ENCODE data around the gene DUOX1.

The DUOX1 gene

GRCh38 chr15:45198337-45199135 lies 68.7 kb downstream of the DUOX1 start:
- DNase-seq = peak; percentile 81 to 94

GRCh38 chr15:45199136-45199810 lies 69.5 kb downstream of the DUOX1 start:
- no peak for DNase-seq

GRCh38 chr15:45200001-45200798 lies 70.4 kb downstream of the DUOX1 start:
- peak; percentile 85 to 94 for DNase-seq

GRCh38 chr15:45200799-45201556 lies 71.2 kb downstream of the DUOX1 start:
- peak; percentile 62 to 81 for DNase-seq

- DNase-seq = no peak
These were observed 71.7 kb downstream of the DUOX1 start for GRCh38 chr15:45201557-45201859.

GRCh38 chr15:45201869-45202268 lies 72.1 kb downstream of the DUOX1 start:
- DNase-seq = no peak

GRCh38 chr15:45203182-45203581 lies 73.4 kb downstream of the DUOX1 start:
- DNase-seq = no peak

GRCh38 chr15:45205192-45205591 lies 75.4 kb downstream of the DUOX1 start:
- DNase-seq = peak; percentile 8 to 64

- no peak for DNase-seq
These were observed 82.7 kb downstream of the DUOX1 start for GRCh38 chr15:45212493-45212892.
